GM12873 (cell line): ENCODE results near the gene FMO3.

Experiments used
- TF ChIP-seq, protein P1 (sequence below): IDR thresholded peaks from 2 replicates; pipeline ENCODE4 v1.5.1; 2012; ENCODE audit warnings: low read depth, mild to moderate bottlenecking, moderate library complexity, low read length, control low read depth; ENCODE audit not compliant: insufficient read depth; ENCODE audit errors: missing control alignments

The FMO3 gene

DNA sequence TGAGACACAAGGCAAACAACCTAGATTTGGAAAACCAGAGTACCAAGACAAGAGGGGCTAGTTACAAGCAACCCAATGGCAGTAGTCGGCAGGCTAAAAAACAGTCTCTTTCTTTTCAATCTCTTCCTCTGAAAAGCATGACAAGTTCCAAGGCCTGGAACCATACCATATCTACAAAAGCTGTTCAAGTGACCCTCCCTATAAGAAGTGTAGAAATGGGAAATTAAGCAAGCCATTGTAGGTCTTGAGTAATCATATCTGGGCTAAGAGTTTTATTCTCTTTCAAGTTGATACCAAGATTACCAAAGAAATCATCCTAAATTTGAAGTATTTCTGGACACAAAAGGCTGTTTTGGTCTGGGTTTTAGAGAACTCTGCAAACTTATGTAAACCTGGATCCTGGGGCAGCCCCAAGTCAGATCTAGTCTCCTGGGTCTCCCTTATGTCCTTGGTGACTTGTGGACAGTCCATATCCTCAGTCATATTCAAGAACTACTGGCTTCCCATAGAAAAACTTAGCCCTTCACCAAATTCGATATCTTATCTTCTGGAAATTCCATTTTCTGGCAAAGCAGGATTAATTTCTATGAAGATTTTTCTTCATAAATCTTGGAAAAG lies 24.7 kb downstream of the FMO3 start:
- TF ChIP-seq, protein P1, sequence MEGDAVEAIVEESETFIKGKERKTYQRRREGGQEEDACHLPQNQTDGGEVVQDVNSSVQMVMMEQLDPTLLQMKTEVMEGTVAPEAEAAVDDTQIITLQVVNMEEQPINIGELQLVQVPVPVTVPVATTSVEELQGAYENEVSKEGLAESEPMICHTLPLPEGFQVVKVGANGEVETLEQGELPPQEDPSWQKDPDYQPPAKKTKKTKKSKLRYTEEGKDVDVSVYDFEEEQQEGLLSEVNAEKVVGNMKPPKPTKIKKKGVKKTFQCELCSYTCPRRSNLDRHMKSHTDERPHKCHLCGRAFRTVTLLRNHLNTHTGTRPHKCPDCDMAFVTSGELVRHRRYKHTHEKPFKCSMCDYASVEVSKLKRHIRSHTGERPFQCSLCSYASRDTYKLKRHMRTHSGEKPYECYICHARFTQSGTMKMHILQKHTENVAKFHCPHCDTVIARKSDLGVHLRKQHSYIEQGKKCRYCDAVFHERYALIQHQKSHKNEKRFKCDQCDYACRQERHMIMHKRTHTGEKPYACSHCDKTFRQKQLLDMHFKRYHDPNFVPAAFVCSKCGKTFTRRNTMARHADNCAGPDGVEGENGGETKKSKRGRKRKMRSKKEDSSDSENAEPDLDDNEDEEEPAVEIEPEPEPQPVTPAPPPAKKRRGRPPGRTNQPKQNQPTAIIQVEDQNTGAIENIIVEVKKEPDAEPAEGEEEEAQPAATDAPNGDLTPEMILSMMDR: no peak

DNA sequence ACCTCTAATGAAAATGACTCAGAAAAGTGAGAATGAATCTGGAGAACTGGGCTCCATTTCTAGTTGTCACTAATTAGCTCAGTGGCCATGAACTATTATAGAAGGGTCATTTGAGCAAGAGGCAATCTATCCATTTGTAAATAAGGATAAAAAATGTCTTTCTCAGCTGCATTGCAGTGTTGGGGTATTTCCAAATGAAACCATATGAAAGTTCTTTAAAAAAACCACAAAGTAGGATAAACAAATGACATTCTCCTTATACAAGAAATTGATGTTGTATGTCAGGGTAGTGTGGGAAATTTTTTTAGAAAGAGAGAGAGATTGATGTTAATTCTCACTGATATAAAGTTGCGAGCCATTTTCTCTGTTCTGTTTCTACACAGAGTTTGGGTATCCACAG lies 26.0 kb downstream of the FMO3 start:
- TF ChIP-seq, protein P1: no peak

DNA sequence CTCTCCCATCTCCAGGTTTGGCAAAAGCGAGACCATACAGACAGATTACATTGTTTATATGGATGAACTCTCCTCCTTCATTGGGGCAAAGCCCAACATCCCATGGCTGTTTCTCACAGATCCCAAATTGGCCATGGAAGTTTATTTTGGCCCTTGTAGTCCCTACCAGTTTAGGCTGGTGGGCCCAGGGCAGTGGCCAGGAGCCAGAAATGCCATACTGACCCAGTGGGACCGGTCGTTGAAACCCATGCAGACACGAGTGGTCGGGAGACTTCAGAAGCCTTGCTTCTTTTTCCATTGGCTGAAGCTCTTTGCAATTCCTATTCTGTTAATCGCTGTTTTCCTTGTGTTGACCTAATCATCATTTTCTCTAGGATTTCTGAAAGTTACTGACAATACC lies 26.4 kb downstream of the FMO3 start:
- TF ChIP-seq, protein P1: no peak

DNA sequence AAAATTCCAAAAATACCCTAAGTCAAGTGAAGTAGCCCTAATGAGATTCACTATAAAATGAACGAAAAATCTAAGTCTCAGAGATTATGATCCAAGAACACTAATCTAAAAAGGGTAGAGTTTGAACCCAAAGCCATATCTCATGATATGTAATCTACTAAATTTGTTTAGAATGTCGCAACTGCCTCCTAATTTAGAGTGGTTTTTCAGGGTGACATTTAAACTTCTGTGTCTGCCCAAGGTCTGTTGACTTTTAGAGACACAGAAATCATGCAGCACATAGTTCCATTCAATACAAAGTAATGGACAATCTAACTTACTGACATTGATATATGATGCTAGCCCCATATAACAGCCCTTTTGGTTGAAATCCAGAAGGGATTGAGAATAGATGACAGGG lies 28.9 kb downstream of the FMO3 start:
- TF ChIP-seq, protein P1: no peak

DNA sequence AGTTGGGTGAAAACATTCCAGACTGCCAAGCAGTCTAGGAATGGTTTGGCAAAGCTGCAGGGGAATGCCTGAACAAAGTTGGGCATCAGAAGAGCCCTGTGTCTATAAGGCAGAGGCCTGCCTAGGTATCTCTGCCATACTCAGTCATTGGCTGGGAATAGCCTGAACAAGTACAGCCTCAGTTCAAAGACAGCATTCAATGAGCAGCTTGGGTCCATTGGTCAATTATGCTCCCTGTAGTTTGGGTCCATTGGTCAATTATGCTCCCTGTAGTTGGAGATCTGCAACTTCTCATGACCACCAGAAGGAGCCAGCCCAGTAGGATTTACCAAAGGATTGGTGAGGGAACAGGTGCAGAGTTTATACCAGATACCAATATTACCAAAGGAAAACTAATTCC lies 31.6 kb downstream of the FMO3 start:
- TF ChIP-seq, protein P1: no peak

DNA sequence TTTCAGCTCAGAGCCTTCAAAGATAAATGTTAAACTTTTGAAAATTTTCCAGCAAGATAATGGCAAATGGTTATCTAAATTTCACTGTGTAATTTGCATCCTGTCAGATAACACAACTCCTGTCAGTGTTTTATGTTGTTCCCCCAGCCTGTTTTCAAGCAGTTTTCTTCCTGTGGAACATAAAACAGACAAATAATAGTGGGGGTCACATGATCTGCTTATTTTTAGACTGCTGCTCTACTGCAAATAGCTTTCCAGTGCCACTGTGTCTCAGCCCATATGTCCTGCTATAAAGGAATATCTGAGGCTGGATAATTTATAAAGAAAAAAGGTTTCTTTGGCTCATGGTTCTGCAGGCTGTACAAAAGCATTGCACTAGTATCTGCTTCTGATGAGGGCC lies 32.2 kb downstream of the FMO3 start:
- TF ChIP-seq, protein P1: no peak

DNA sequence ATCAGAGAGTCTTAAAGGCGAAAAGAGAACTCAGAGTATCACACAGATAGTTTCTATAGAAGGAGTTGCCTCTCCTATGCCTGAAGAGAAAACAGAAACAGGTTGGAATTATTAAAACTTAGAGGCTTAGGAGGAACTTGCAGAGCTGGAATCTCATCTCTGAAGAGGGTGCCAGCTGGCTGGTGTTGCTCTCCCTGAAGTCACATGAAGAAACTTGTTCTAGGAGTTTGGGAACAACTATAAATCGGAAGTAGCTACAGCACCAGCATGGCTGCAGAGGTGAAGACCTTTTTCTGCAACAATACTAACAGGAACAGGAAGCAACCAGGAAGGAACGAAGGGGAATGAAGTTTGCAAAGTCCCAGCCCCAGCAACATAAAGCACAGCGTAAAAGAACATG lies 35.8 kb downstream of the FMO3 start:
- TF ChIP-seq, protein P1: no peak
